ENCODE data around the gene KIAA0513.

Gene KIAA0513, protein sequence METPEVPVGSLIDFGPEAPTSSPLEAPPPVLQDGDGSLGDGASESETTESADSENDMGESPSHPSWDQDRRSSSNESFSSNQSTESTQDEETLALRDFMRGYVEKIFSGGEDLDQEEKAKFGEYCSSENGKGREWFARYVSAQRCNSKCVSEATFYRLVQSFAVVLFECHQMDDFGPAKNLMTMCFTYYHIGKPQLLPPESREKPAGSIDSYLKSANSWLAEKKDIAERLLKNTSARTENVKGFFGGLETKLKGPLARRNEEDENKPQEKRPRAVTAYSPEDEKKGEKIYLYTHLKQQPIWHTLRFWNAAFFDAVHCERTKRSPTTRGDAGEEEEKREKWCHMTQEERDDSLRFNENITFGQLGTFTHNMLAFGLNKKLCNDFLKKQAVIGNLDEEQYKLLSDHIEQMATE

DNA sequence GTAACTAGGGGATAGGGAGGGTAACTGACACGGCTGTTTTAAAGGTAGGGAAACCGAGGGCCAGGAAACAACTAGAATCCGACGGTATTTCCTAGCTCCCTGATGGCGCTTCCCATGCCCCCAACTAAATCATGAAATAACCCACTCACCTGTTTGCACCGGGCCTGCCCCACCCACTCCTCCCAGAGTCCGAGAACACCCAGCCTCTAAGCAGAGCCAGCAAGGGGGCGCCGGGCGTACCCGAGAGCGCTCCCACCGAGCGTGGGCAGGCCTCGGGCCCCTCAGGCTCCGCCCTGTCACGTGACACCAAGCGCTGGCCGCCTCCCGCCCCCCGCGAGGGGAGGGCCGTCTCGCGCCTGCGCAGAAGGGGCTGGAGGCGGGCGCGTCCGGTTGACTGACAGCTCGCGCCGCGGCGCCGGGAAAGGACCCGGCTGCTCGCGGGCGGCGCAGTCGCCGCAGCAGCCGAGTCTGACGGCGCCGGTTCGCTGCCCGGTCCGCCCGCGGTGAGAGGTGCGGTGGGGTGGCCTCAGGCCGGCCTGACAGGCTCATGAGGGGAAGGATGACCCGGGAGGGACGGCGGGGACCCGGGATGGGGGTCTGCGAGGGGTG, at the start of gene KIAA0513:
Gene KIAA0513, plus strand, starts transcription at position 447 of the 609 bp plus-strand sequence. CDS start 39,277 bp downstream, outside the sequence.
- DNase-seq = peak; percentile 39 to 94

DNA sequence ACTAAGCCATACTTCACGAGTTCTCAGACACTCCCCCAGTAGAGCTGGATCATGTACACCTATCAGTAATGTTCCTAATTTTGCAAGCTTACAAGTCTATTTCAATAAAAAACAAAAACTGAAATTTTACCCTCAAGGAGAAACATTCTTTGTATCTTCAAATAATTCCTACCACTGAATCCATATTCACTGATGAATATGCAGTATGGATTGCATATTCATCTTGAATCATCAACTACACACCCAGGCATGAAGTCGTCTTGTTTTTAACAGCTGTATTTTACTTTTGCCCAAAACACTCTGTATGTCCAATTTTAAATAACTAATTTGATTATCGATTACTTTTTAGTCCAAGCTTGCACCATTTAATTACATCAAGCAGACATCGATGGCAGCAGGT, 48.1 kb upstream of the KIAA0513 start:
- DNase-seq = no peak

DNA sequence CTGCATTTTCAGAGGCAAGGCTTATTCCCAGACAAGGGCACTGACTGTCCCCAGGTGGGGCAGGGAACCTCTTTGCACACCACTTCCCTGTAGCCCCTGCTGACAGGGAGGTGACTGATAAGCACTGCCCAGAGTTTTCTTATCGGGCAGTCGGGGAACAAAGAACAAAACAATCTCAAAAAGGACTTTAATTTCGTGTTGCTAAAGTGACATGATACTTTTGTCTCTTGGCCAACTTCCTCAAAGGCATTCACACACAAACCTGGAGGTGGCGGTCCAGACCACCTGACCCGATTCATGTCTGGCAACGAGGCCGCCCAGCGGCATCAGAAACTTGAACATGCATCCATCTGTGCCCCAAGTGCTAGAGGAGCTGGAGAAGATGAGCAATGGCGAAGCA, 45.2 kb upstream of the KIAA0513 start:
- DNase-seq = no peak

DNA sequence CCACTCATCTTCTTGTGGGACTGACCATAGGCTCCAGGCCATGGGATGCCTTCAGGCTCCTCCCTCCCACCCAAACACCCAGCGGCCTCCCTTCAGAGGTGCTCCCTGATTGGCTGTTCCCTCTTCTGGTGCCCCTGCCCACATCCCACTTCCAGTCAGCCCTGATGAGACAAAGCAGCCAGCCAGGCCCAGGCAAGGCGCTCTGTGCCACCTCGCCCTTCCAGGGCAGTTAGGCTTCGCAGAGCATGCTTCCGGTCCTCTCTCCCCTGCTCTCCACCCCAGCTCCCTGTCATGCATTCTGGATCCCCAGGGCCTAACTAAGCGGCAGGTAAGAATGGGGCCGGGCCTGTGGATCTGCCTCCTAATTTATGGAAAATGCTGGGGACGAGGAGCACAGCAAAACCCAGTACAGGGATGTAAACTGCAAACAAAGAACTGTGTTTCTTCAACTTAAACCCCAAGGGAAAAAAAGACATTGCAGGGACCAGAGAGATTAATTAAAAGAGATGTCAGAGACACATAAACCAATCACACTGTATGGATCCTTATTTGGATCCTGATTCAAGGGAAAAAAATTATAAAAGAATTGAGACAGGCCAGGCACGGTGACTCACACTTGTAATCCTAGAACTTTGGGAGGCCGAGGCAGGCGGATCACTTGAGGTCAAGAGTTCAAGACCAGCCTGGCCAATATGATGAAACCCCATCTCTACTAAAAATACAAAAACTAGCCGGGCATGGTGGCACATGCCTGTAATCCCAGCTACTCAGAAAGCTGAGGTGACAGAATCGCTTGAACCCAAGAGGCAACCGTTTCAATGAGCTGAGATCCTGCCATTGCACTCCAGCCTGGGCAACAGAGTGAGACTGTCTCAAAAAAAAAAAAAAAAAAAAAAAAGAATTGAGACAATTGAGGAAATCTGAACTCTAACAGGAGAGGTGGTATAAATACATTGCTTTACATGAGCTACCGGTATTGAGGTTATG, 42.2 kb upstream of the KIAA0513 start:
- no peak for DNase-seq

DNA sequence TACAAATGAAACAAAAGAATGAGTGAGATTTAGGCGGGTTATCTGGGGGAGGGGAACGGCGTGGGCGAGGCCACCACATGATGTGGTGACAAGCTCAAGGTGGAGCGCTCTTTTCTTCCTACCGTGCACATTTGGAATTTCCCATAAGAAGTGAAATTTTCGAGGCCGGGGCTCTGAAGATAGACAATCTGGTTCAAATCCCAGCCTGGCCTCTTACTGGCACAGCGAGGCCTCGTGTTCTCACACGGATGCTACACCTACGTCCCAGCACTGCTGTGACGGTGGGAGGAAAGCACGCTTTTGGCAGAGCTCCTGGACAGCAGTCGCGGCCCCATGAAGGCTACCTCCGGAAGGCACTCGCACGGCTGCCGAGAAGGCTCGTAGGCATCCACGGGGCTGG, 41.5 kb upstream of the KIAA0513 start:
- no peak for DNase-seq

DNA sequence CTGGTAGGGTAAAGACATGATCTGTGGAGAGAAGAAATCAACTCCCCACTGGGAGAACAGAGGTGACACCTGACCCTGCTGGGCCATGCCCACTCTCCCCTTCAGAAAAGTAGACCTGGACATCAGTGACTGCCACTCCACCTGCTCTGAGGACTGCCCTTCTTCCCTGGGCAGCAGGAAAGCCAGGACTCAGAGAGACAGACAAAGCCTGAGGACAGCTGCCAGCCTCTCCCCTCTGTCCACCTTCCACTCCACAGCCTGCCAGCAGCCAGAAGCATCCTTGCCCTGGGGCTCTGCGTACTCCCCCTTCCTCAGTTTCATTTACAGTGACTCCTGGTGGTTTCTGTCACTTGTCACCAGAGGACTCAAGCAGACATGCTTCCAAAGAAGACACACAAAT, 40.7 kb upstream of the KIAA0513 start:
- DNase-seq = no peak

DNA sequence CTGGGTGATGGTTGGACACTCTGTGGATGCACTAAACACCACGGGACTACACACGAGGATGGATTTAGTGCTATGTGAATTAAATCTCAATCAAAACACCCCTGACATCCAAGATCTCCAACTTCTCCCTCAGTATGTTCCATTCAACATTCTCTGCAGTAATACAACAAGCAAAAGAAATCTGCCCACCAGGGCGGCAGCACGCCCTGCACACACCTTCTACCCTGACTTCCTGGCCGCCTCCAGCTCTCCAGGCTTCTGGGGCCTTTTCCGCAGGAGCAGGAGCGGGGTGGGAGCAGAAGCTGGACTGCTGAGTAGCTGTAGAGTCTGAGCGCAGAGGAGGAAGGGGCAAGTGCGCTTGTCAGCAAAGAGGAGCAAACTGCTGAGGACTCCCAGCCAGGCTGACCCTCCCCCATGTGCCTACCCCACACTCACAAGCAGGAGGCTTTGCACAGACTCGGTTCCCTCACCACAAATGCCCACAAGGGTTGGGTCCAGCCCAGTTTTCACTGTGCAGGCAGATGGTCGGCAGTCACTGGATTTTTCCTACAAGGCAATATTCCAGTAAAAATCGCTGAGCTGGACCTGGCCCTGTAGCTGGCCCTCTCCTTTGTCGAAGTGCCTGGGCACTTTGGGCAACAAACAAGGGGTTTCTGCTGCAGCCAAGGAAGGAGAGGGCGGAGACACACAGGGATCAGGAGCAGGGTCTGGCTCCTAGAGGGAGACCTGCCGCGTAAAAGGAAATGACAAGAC, 39.1 kb upstream of the KIAA0513 start:
- no peak for DNase-seq

DNA sequence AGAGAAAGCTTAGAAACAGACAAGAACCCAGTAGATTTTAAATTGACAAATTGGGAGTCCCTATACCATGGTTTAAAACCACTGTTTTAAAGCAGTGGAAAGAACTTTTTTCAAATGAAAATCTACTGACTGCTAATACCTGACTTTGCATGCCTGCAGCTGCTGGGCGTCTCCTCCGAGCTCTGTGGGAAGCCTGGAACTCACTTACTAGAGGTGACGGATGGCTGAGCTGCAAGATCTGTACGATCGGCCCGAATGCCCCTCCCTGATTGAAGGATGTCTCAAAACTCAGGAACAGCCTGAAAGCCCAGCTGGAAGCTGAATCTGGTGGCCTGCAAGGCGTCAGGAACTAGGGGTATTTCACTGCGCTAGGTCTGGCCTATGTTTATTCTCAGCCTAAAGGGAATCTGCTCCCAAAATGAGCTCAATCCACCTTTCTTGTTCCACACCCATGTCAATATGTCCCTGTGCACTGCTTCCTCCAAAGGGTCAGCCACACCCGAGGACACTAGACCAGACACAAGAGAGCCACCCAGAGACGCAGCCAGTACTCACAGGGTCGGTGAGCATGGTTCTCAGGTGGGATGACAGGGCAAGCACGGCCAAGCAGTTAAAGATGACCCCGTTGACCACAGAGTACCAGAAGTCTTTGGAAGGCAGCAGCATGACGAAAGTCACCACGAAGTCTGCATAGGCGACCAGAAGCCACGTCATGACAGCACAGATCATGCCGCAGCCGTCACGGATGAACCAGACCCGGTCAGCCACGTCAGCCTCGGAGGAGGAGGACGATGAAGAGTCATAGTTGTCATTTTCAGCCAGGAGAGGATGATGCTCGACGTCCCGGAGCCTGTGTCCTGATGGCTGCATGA, 37.6 kb upstream of the KIAA0513 start:
- no peak for DNase-seq

DNA sequence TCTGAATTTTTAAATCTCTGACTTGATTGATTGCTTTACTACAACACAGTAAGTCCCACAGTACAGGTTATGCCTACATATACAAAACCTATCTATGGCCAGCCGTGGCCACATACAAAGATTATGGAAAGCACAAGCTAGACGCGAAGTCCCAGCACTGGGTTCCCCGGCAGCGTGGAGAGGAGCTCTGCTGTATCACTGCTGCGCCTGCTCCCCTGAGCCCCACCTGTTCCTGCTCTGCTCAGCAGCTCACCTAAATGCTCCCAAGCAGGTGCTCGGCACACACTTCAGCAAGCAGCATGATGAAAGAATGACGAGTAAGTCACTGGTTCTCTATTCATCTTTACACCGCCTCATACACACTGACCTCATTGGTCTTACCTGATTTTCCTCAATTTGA, 36.8 kb upstream of the KIAA0513 start:
- no peak for DNase-seq

DNA sequence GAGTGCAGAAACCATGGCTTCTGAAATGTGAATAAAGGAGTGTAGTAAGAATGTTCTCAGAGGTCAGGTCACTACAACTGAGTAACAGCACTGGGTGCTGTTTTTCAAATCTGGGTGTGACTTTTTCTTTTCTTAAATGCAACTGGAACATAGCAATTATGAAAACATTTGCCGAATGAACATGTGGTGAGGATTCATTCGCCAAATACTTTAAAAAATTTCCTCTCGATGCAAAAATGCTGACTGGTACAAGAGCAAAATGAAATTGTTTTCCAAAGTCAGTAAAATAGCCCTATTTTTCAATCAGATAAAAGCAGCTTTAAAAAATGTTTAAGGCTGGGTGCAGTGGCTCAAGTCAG, 34.9 kb upstream of the KIAA0513 start:
- DNase-seq = no peak

DNA sequence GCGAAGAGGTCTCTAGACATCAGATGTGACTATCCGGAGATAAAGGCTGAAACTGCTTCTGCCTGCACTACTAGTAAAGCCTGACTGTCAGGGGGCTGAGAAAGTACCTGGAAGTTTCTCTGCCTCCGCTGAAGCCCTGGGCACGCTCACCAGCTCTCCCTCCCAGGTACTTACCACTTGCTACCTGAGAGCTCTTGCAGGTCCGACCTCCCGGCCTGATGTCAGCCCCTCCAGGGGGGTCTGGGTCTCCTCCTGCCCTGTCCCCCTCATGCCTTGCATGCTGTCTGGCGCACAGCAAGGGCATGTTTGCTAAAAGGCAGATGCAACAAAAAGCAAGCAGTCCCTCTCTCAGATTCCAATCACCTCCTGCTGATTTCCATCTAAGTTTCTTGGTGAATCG, 33.7 kb upstream of the KIAA0513 start:
- no peak for DNase-seq

DNA sequence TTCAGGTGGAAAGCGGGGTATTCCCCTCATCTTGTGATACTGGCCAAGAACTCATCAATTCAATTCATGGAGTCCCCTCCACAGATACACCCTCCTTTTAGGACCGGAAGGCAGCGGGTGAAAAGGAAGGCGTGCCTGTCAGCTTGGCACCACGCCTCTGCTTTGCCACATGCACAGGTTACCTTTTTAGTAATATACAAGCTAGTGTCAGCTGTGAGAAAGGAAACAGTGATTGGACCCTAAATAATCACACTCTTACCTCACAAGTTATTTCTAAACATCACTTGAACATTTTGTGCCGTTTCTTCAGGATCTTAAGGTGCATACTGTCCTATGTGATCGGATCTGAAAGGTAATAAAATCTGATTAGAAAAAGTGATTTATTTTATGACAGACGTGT, 31.9 kb upstream of the KIAA0513 start:
- no peak for DNase-seq

DNA sequence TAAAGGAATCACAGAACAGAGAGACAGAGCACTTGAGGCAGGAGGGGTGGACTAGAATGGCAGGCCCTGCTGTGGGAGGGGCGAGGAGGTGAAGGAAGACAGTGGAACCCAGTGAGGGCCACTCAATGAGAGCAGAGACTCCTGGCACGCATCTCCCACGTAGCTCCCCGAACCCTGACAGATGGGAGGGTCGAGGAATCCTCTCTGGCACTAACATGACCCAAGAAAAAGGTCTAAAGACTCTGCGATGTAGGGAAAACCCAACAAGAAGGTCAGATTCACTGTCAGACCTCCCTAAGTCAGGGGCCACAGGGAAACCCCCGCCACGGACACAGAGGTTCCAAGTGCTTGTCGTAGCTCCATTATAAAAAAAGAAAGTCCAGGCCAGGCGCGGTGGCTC, 31.2 kb upstream of the KIAA0513 start:
- no peak for DNase-seq

DNA sequence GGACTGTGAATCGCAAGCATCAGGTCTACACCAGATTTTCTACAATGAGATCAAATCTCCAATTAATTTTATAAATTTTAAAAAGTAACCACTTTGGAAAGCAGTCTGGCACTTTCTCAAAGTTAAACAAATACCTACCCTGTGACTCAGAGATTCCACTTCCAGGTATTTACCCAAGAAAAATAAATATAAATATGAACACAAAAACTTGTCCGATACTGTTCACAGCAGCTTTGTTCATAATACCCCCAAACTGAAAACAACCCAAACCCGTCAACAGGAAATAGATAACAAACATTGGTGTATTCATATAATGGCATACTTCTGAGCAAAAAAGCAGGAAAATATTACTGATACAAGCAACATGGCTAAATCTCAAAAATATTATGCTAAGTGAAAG, 28.4 kb upstream of the KIAA0513 start:
- DNase-seq = no peak

DNA sequence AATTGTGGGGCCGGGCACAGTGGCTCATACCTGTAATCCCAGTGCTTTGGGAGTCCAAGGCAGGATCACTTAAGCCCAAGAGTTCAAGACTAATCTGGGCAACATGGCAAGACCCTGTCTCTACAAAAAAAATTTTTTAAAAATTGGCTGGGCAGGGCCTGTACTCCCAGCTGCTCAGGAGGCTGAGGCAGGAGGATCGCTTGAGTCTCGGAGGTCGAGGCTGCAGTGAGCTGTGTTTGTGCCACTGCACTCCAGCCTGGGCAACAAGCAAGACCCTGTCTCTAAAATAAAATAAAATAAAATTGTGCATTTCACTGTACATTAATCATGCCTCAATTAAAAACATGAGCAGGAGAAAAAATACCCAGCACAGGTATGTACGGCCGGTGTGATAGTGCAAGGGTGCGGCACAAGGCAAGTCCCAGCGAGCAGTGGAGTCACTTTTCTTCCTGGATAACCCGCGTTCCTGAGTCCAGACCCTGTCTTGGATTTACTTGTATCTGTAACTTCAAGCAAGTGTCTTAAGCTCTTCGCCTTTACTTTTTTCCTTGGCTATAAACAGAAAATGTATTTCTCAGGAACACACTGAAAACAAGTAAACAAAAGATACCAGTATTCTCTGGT, 27.6 kb upstream of the KIAA0513 start:
- DNase-seq = no peak

DNA sequence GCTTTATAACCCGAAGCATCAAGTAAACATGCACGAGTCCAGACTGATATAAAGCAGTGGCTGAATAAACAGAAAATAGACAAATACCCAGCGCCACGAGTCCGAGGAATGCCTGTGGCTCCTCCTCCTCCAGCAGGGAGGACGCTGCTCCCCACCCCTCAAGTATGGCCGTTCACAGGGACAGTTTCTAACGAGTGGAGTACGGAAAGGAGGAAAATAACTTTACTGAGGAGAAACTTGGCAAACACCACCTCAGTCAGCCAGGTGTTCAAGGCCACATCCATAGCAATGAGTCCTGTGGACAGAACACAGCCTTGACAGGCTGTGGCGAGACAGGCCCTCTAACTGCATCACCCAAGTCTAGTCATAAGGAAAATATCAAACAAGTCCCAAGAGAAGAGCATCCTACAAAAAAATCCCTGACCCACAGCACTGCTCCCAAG, 25.5 kb upstream of the KIAA0513 start:
- no peak for DNase-seq

DNA sequence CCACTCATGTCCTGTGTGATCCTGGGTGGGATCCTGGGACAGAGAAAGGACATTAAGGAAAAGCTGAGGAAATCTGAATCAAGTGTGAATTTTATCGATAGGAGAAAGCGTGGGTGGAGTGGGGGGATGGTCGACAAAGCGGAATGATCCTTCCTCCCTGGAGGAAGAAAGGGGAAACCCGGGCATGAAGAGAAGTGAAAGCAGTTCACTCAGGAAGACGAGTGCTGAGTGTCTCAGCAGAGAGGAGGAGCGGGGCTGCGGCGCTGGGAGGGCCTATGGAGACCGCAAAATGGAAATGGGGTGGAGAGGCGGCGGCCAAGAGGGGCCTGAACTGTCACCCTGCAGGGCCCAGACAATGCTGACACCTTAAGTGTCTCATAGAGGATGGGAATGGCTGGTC, 25.0 kb upstream of the KIAA0513 start:
- no peak for DNase-seq

DNA sequence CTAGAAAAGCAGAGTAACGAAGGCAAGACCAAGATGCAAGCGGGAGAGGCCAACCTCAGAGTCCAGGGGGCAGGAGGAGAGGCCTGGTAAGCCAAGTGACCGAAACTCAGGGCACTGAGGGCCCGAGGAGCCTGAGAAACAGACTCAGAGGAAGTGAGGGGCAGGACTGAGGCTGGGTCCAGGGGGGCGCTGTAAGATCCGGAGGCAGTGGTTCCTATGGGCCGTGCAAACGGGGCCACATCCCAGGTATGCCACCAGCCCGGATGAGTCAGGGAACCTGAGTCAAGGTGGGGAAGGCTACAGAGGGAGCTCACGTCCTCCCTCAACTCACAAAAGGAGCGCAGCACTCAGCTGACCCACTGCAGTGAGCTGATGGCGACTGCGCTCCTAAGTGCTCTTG, 24.5 kb upstream of the KIAA0513 start:
- DNase-seq = no peak

DNA sequence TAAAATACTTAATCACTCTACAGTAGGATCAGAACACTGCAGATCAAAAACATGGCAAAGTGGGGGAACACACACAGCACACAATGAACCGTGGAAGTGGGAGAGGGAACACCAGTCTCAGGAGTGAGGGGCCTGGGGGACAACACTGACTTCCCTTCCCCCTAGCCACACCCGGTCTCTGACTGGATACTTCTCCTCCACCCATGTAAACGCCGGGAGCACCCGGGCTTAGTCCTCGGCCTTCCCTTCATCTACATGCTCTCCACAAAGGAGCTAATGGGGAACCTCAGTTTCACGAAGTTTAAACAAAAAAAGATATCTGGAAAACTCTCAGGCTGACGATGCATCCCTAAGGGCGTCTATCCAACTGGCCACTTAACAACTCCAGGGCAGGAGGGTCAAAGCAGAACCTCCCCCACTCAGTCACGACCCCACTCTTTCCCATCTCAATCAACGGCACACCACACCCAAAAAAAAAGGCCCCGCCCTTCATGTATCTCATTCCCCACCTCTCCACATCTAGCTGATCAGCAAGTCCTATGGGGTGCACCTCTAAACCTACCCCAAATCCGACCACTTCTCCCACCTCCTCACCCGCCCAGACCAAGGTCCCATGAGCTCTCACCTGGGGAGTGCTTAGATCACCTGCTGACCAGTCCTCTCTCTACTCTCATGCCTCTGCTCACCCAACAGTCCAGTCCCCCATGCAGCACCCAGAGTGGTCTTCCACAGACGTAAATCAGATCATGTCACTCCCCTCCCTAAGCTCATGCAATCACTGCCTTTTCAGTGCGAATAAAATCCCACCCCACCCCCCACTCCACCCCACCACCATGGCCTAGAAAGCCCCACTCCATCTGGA, 23.6 kb upstream of the KIAA0513 start:
- DNase-seq = no peak

DNA sequence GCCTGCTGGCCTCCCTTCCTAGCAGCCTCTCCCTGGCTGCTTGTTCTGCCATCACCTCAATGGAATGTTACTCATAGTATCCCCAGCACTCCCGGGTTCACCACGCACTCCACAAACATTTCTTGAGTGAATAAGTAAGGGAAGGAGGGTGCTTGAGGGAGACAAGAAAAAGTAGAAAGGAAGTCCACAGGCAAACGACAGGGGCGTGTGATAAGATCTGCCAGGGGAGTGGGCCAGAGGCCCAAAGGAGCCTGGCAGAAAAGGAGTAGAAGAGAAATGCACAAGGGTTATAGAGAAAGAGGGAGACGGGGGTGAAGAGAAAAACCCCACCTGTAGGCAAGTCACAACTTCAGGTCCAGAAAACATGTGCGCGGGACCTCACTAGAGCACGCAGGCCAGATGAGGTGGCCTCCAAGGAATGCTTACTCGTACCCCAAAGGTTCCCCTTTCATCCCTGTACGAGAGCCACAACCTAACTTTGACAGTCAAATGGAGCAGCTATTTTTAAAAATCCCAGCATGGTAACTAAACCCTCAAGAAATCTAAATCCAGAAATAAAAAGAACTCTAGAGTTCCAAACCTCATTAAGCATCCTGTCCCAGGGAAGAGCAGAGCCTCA, 22.9 kb upstream of the KIAA0513 start:
- no peak for DNase-seq

All from NCI-H446 (cell line).